ENCODE measurements around the gene UBE2E1.

UBE2E1 gene

DNA sequence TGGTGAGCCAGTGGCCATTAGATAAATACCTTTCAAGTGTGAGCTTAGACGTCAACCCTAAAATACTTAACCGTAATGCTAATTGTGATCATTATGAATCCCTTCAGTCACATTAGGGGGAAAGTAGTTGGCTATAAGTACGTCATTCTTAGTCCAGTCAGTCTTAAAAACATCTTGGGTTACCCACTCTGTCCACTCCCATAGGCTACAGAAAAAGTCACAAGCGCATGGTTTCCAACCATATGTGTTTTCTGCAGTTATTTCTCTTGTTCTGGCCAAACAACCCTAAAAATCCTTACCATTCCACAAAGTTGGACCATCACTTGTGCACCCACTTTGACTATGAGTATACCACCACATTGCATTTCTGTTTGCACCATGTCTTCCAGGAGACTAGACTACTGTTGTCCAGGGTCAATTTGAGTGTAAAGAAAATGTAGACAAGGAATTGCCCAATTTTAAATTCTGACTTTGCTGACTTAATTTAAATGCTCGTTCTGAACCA, 114.4 kb downstream of the UBE2E1 start:
- no peak for FAIRE-seq

DNA sequence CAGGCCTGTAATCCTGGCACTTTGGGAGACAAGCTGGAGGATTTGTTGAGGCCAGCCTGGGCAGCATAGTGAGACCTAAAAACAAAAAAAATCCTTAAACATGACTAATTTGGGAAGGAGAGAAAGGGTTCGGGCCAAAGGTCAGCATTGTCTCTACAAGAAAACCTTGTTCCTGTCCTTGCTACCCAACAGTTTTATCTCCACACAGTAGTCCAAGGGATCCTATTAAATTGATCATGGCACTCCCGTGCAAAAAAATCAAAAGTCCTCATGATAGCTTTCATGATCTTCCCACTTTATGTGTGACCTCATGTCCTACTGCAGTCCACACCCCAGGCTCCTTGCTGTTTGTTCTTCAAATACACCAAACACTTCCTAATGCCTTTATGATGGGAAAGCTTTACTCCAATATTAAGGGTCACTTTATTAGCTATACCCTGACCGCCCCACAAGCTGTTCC, 115.3 kb downstream of the UBE2E1 start:
- no peak for FAIRE-seq

DNA sequence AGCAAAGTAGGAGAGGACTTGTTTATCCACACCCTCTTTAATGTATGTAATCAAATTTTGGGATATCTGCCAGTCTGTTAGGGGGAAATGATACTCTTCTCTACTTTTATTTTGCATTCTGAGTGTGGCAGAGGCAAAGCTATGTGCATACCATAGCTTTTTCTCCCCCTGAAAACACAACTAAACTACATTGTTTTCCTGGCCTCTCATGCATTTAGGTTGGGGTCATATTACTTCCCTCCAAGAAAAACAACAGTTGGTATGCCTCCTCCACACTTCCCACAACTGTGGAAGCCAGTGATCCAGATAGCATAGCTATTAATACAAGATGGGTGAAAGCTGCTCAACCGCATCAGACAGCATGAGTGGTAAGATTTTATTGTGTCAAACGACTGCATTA, 118.0 kb downstream of the UBE2E1 start:
- no peak for FAIRE-seq

DNA sequence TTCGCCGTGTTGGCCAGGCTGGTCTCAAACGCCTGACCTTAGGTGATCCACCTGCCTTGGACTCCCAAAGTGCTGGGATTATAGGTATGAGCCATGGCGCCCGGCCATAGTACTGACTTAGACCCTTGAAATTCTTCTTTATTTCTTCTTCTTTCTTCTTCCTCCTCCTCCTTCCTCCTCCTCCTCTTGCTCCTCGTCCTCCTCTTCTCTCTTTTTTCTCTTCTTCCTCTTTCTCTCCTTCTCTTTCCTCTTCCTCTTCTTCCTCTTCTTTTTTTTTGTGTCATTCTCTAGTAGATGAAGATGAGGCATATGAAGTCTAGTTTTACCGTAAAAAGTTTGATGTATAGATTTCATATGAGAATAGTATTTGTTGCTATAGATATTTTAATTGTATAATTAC, 120.5 kb downstream of the UBE2E1 start:
- FAIRE-seq, result no peak

DNA sequence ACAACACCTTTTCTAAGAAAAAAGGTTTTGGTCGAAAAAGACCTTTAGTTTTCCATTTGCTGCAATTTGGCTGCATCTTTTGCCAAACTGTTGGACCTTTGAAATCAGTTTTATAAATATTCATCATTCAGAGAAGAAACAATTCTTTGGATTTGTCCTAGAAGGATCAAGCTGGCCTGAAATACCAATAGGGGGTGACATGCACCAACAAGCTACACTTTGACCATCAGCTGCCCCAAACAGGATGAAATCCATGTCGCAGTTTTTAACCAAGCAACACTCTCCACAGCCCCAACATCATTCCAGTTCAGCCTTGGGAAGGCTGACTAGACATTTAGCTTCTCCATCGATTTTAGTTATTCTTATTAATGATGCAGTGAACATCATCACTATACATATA, 121.0 kb downstream of the UBE2E1 start:
- FAIRE-seq, result no peak

DNA sequence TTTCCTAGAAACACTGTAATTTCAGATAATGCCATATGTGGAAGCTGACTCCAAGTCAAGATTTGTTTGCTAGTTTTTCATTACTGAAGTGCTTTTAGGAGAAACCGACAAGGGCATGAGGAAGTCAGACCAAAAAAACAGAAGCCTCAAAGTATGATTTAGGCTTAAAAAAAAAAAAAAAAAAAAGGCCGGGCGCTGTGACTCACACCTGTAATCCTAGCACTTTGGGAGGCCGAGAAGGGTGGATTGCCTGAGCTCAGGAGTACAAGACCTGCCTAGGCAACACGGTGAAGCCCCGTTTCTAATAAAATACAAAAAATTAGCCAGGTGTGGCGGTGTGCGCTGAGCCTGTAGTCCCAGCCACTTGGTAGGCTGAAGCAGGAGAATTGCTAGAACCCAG, 122.8 kb downstream of the UBE2E1 start:
- no peak for FAIRE-seq

GRCh38 chr3:23931597-23931996, 125.8 kb downstream of the UBE2E1 start:
- FAIRE-seq, result no peak

DNA sequence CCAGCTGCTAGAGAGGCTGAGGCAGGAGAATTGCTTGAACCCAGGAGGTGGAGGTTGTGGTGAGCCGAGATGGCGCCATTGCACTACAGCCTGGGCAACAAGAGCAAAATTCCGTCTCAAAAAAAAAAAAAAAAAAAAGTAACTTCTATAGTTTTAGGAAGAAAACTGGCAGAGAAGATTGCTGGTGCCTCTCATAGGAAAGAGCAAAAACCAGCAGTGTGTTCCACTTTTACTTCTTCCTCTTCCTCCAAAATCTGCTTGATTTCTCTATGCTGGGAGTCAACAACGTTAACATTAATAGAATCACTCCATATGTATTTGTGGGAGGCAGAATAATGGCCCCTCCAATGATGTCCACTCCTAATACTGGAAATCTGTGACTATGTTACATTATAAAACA, 126.8 kb downstream of the UBE2E1 start:
- no peak for FAIRE-seq

- FAIRE-seq, result no peak
Measured at GRCh38 chr3:23934253-23934652, 128.5 kb downstream of the UBE2E1 start.

GRCh38 chr3:23937296-23937695, 131.5 kb downstream of the UBE2E1 start:
- FAIRE-seq, result no peak

GRCh38 chr3:23938688-23939087, 132.9 kb downstream of the UBE2E1 start:
- no peak for FAIRE-seq

DNA sequence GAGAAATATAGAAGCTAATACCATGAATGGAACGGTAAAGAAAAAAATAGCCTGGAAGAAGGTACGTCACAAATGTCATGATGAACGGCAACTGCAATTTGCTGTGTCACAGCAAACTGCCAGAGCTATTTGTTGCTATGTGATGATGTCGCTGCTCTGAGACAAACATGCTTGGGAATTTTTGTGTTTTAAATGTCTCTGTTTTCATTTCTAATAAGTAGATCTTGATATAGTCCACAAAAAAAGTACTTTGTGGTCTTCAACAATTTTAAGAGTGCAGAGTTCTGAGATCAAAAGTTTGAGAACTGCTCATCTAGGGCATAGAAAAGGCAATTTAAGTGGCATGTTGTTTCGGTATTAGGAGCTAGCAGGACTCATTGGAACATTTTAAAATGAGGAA, 135.0 kb downstream of the UBE2E1 start:
- FAIRE-seq, result no peak

All from TTC549 (cell line).